Natural killer cell (primary cell): Measurements from ENCODE around the gene RNF214. TPM values are rescaled to one million over a fixed set of nuclear protein-coding genes. Genes with fewer than 3 reads are reported as not detected.
A peak's percentile ranks its signal among the peaks of the same experiment; 100 is the strongest.

Experiments used
- ATAC-seq, 3 donors: fragments of 150-1000 bp in 2 of 3; fragments of 200-7000 bp in 1 of 3; cut with Tn5 transposase; 1 replicate in 1 of 3; 2 replicates in 2 of 3; pipeline ENCODE4 v1.10.0; 2021; ENCODE audit warnings: mild to moderate bottlenecking in 2 of 3, moderate library complexity in 2 of 3
- DNase-seq, 2 donors: peaks; one replicate each; pipeline versions ENCODE4 v3.0.0 to v3.0.0-alpha.2; 2013 to 2021; ENCODE audit warnings: mixed read lengths in 1 of 2
- H3K27ac ChIP-seq: one replicate; pipeline ENCODE4 v1.5.1; 2013; ENCODE audit warnings: mild to moderate bottlenecking, low read length
- H3K27me3 ChIP-seq: one replicate; pipeline ENCODE4 v1.6.1; 2013; ENCODE audit warnings: low read length; ENCODE audit not compliant: control insufficient read depth, insufficient read depth
- H3K36me3 ChIP-seq: one replicate; pipeline ENCODE4 v1.6.1; 2013; ENCODE audit warnings: low read length; ENCODE audit not compliant: control insufficient read depth, insufficient read depth
- H3K4me1 ChIP-seq: one replicate; pipeline ENCODE4 v1.6.1; 2013; ENCODE audit warnings: low read length; ENCODE audit not compliant: control insufficient read depth, insufficient read depth
- H3K4me3 ChIP-seq: one replicate; pipeline ENCODE4 v1.5.1; 2013; ENCODE audit warnings: low read length
- H3K9me3 ChIP-seq: one replicate; pipeline ENCODE4 v1.6.1; 2013; ENCODE audit warnings: low read length; ENCODE audit not compliant: control insufficient read depth, insufficient read depth
- H3K27ac Mint-ChIP-seq, 2 donors: one replicate each; pipeline ENCODE4 v1.8.0; 2022; ENCODE audit warnings: mild to moderate bottlenecking in 2 of 2, mixed read lengths in 2 of 2, moderate library complexity in 1 of 2
- H3K27me3 Mint-ChIP-seq, 2 donors: one replicate each; pipeline ENCODE4 v1.8.0; 2022; ENCODE audit warnings: low read depth in 2 of 2, mixed read lengths in 2 of 2
- H3K36me3 Mint-ChIP-seq: one replicate; pipeline ENCODE4 v1.8.0; 2022; ENCODE audit warnings: mixed read lengths
- H3K4me1 Mint-ChIP-seq, 2 donors: one replicate each; pipeline ENCODE4 v1.8.0; 2022; ENCODE audit warnings: mixed read lengths in 2 of 2
- H3K4me3 Mint-ChIP-seq: one replicate; pipeline ENCODE4 v1.8.0; 2022; ENCODE audit warnings: mild to moderate bottlenecking, moderate library complexity, mixed read lengths
- H3K9me3 Mint-ChIP-seq, 2 donors: one replicate each; pipeline ENCODE4 v1.8.0; 2022; ENCODE audit warnings: mixed read lengths in 2 of 2
- WGBS: methylation state at CpG from one replicate; pipeline ENCODE4 v1.1.7; 2013; ENCODE audit warnings: missing lambda C conversion rate; ENCODE audit not compliant: insufficient coverage; 5-methylcytosine and 5-hydroxymethylcytosine counted together
- intact Hi-C: fragments of 100-400 bp; cut with micrococcal nuclease; formaldehyde crosslinking; loops from one replicate; pipeline ENCODE4 v1.14.2; 2022
- total RNA-seq, 4 donors: library from RNA; stranded (reverse); fragments of 120-200 nt in 1 of 4; gene quantifications; one replicate each; pipeline versions ENCODE4 v1.2.3 to v1.2.4, GENCODE V29; 2013 to 2022
- TF ChIP-seq, protein P1 (sequence below): fragments of 200-600 bp; IDR thresholded peaks from one replicate; pipeline ENCODE4 v1.8.0; 2022; ENCODE audit warnings: antibody characterized with exemption

The RNF214 gene
- total RNA-seq, 3 donors from 2014 or later (not counting 1 experiment from before 2014, with no cell fraction given): 13.7 to 20.7 (median 17.3) TPM

DNA sequence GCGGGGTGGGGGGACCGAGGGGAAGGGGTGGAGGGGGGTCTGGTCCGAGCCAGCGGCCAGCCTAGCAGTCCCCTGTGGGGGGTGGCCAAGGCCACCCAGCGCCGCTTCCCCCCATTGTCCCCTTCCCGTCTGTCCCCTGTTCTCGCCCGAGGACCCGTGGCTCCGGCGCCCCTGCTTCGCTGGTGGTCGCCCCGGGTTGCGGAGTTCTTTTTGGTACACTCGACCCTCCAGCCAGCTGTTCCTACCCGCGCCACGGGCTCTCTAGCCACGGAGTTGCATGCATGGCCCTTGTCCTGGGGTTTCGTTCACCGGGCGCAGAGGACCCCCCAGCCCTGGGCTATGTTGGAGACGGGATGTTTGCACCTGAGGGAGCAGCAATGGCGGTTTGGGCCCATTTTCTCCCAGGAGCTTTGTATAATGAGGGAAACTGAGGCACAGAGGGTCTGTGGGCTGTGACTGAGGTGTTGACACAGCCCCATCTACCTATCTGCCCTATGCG is 489 bp downstream of the RNF214 start:
- Histone ChIP-seq H3K4me1 (peaks cover 37% of the 10 kb centered on the region), H3K27me3 (no peaks in the 10 kb centered on the region), H3K36me3 (peaks cover 17% of the 10 kb centered on the region), H3K4me3 (peak overlapping the region; percentile 49), H3K27ac (peak overlapping the region; percentile 51), H3K9me3 (no peaks in the 10 kb centered on the region)
- Mint-ChIP-seq H3K9me3 (no peaks in the 10 kb centered on the region), H3K4me1 (peaks cover 40 to 53% of the 10 kb centered on the region in 2 donors), H3K27me3 (no peaks in the 10 kb centered on the region), H3K4me3 (peak overlapping the region; percentile 90), H3K27ac (peak overlapping the region; percentile 93 to 99), H3K36me3 (no peaks in the 10 kb centered on the region)
- 2% methylated on average over 24 of the region's 27 CpGs for WGBS
- ATAC-seq (peak in 1 of 3 donors; percentile 1), DNase-seq (peak; percentile 24 to 33)
- intact Hi-C loops: loop anchor here (5.0 kb wide), 2 partner anchors 94 to 461 kb away; partner anchors contain the start of genes BUD13 and CEP164
- TF ChIP-seq, protein P1, sequence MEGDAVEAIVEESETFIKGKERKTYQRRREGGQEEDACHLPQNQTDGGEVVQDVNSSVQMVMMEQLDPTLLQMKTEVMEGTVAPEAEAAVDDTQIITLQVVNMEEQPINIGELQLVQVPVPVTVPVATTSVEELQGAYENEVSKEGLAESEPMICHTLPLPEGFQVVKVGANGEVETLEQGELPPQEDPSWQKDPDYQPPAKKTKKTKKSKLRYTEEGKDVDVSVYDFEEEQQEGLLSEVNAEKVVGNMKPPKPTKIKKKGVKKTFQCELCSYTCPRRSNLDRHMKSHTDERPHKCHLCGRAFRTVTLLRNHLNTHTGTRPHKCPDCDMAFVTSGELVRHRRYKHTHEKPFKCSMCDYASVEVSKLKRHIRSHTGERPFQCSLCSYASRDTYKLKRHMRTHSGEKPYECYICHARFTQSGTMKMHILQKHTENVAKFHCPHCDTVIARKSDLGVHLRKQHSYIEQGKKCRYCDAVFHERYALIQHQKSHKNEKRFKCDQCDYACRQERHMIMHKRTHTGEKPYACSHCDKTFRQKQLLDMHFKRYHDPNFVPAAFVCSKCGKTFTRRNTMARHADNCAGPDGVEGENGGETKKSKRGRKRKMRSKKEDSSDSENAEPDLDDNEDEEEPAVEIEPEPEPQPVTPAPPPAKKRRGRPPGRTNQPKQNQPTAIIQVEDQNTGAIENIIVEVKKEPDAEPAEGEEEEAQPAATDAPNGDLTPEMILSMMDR: no peak

DNA sequence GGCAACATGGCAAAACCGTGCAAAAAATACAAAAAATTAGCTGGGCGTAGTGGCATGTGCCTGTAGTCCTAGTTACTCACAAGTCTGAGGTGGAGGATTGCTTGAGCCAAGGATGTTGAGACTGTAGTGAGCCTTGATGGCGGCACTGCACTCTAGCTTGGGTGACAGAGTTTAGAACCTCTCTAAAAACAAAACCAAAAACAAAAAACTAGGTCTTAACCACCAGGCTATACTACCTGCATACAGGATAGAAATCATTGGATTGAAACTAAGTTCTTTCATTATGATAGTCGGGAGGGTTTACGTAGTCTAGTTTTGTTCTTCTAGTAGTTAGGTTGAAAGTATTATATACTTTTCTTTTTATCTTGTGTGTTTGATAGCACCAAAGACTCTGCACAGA is 5.8 kb downstream of the RNF214 start:
- Histone ChIP-seq H3K4me1 (peaks cover 2% of the 10 kb centered on the region), H3K4me3 (no peak overlapping the region), H3K36me3 (peaks cover 14% of the 10 kb centered on the region), H3K9me3 (no peaks in the 10 kb centered on the region), H3K27ac (no peak overlapping the region), H3K27me3 (no peaks in the 10 kb centered on the region)
- TF ChIP-seq, protein P1: no peak
- ATAC-seq (no peak), DNase-seq (no peak)
- Mint-ChIP-seq H3K27ac (no peak overlapping the region), H3K27me3 (no peaks in the 10 kb centered on the region), H3K4me1 (peaks cover 4 to 9% of the 10 kb centered on the region in 2 donors), H3K36me3 (no peaks in the 10 kb centered on the region), H3K9me3 (no peaks in the 10 kb centered on the region), H3K4me3 (no peak overlapping the region)
- intact Hi-C loops: no loop called here
- 97% methylated on average over 3 of the region's 5 CpGs for WGBS

DNA sequence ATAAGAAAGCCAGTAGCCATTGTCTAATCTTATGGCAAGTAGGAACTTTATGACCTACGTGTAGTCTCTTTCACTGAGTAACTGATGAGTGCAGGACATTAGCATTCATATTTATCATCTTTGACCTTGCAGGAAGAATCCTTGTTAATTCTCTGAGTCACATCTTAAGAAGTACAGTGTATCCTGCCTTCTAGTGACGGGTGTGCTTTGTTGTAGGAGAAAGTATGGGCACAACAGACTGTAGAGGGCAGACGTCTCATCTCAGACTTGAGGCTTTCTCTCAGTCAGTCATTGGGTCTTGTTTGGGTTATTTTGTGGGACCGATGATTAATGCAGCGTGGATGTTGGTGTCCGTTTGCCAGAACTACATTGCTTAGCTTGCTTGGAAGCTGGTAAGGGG is 6.8 kb downstream of the RNF214 start:
- no peaks in the 10 kb centered on the region for H3K9me3 Mint-ChIP-seq
- Histone ChIP-seq H3K4me3 (no peak overlapping the region), H3K9me3 (no peaks in the 10 kb centered on the region), H3K4me1 (no peaks in the 10 kb centered on the region), H3K36me3 (peaks cover 17% of the 10 kb centered on the region), H3K27ac (no peak overlapping the region), H3K27me3 (no peaks in the 10 kb centered on the region)
- peaks cover 0 to 1% of the 10 kb centered on the region in 2 donors for H3K4me1 Mint-ChIP-seq
- no peak for ATAC-seq
- no peaks in the 10 kb centered on the region for H3K36me3 Mint-ChIP-seq
- no peak for DNase-seq
- TF ChIP-seq, protein P1: no peak
- no peak overlapping the region for H3K4me3 Mint-ChIP-seq
- 96% methylated on average over 6 of the region's 6 CpGs for WGBS
- intact Hi-C loops: no loop called here
- no peaks in the 10 kb centered on the region for H3K27me3 Mint-ChIP-seq
- no peak overlapping the region for H3K27ac Mint-ChIP-seq

DNA sequence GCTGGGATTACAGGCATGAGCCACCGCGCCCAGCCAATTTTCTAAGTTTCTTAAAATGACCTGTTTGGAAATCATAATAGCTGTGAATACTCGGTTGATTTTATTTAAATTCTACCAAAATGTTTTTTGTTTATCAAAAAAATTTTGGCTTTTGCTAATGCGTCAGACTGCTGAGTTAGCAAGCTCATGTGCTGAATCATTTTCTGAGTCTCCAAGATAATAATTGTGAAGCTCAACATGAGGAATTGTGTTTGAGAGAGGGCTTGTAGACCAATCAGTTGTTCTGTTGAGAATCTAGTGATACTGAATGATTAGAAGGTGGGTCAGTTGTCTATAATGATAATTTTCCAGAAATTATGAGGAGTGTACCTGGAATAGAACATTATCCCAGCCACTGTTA is 15.9 kb downstream of the RNF214 start:
- H3K4me1 ChIP-seq: no peaks in the 10 kb centered on the region
- peaks cover 28% of the 10 kb centered on the region for H3K36me3 ChIP-seq
- peaks cover 8% of the 10 kb centered on the region for H3K36me3 Mint-ChIP-seq
- no peaks in the 10 kb centered on the region for H3K4me1 Mint-ChIP-seq
- no peak for ATAC-seq
- H3K27me3 ChIP-seq: no peaks in the 10 kb centered on the region
- H3K9me3 Mint-ChIP-seq: no peaks in the 10 kb centered on the region
- DNase-seq: no peak
- intact Hi-C loops: no loop called here
- H3K4me3 Mint-ChIP-seq: no peak overlapping the region
- H3K9me3 ChIP-seq: no peaks in the 10 kb centered on the region
- no peaks in the 10 kb centered on the region for H3K27me3 Mint-ChIP-seq
- no peak overlapping the region for H3K27ac Mint-ChIP-seq
- no peak overlapping the region for H3K27ac ChIP-seq
- TF ChIP-seq, protein P1: no peak
- WGBS: 99% methylated on average over 4 of the region's 4 CpGs
- H3K4me3 ChIP-seq: no peak overlapping the region
